ENCODE measurements around the gene MBNL2. TPM values are rescaled to one million over a fixed set of nuclear protein-coding genes. Genes with fewer than 3 reads are reported as not detected.

Gene MBNL2
- total RNA-seq, 2 experiments from 2014 or later = 18.0 to 18.8 TPM

DNA sequence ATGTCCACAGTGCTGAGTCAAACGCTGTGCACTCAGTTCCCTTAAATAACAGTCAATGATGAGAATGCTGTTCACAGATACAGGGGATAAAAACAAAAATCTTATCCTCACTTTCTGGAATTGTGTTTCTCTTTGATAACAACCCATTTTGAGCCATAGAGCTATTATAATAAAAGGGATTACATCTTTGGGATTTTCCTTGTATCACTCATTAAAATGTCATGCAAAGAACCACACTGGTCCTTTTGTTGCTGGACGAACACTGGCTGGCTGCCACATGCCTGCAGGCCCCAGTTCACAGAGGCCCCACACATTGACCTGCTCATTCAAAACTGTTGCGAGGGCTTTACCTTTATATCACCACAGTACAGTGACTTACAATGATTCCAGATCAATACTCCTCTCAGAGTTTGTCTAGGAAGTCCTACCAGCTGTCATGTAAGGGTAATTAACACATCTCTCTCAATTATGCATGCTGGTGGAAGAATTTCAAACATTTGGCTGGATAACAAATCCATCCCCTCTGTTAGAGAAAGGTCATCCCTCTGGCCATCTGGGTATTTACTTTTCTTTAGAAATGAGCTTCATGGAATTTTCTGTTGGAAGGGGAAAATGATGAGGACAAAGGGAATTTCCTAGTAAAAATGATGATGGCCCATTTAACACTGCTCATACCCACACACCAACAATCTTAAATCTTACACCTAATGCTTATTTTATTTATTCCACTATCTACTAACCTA is 85.9 kb downstream of the MBNL2 start:
- CTCF ChIA-PET = no interaction called here
- no peaks in the 10 kb centered on the region for H3K9me3 Mint-ChIP-seq
- no peaks in the 10 kb centered on the region for H3K4me1 Mint-ChIP-seq
- H3K4me3 Mint-ChIP-seq = no peak overlapping the region
- no peak overlapping the region for H3K27ac Mint-ChIP-seq
- H3K27me3 Mint-ChIP-seq = no peaks in the 10 kb centered on the region
- DNase-seq = no peak
- H3K36me3 Mint-ChIP-seq (ENCODE audit: low read depth) = peaks cover 5% of the 10 kb centered on the region
- POLR2A ChIA-PET = no interaction called here

DNA sequence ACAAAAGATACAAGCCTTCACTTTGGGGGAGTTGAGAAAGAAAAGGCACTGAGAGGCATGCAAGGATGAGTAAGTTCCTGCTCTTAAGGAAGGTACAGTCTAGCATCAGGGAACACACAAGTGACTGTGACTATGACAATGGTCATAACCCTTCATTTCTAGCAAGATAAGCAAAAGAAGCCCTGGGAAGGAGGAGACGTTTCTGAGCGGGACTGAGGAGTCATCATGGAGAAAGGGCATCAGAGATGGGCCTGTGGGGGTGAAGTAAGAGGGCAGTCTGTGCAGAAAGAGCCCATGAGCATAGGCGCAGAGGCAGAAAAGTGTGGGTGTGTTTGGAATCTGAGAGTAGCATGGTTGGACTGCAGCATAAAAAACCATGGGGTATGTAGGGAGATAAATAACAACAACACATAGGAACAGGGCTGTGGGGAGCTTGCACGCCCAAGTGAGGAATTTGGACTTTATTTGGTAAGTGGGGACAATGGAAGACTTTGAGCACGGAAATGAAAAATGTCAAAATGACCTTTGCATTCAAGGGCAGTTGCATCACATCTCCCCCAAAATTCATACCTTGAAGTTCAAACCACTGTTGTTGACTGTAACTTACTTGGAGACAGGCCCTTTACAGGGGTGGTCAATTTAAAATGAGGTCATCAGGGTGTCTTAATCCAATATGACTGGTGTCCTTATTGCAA is 86.7 kb downstream of the MBNL2 start:
- DNase-seq = no peak
- H3K4me3 Mint-ChIP-seq = no peak overlapping the region
- CTCF ChIA-PET = no interaction called here
- no peak overlapping the region for H3K27ac Mint-ChIP-seq
- POLR2A ChIA-PET = no interaction called here
- H3K9me3 Mint-ChIP-seq = no peaks in the 10 kb centered on the region
- H3K4me1 Mint-ChIP-seq = no peaks in the 10 kb centered on the region
- peaks cover 5% of the 10 kb centered on the region for H3K36me3 Mint-ChIP-seq (ENCODE audit: low read depth)
- H3K27me3 Mint-ChIP-seq = no peaks in the 10 kb centered on the region

DNA sequence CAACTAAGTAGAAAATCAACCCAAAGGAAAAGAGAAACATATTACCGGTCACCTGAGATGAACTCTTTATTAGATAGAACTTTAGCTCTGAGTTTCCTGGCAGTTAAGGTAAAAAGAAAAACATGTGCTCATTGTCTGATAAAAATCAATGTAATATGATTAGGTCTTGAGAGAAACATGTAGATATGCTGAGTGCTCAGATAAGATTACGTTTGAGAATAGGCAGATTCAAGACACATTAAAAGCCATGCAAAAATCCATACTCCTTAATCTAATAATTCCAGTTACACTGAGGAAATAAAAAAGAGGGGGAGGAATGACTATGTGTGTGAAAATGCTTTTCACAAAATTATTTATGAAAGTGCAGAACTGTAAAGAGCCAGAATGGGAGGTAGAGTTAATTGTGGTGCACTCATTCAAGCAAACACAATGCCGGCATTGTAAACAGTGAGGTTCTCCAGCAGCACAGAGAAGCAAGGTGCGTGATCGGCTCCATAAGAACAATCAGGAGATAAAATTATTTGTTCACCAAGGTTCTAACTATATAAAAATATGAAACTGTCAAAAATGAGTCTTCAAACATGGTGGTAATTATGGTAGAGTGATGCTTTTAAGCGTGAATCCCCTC is 88.8 kb downstream of the MBNL2 start:
- Mint-ChIP-seq H3K9me3 (peaks cover 4% of the 10 kb centered on the region), H3K27me3 (no peaks in the 10 kb centered on the region), H3K4me3 (no peak overlapping the region), H3K27ac (no peak overlapping the region), H3K36me3 (ENCODE audit: low read depth) (peaks cover 5% of the 10 kb centered on the region), H3K4me1 (no peaks in the 10 kb centered on the region)
- ChIA-PET CTCF (no interaction called here), POLR2A (no interaction called here)
- DNase-seq = no peak

DNA sequence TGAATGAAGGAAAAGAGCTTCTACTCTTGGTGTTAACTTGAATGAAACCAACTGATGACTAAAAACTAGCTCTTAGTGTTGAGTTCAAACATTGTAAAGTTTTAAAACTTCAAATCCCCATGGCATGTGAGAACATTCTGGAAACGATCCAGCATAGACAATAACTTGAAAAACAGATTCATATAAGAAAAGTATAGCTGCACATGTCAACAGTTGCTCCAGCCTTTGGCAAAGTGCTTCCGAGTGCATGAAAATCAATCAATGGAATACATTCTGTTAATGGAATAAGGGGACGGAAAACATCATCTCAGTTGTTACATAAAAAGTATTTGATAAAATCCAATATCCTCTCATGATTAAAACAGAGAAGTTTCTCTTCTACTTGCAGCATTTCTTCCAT is 89.8 kb downstream of the MBNL2 start:
- POLR2A ChIA-PET = no interaction called here
- DNase-seq = no peak
- Mint-ChIP-seq H3K27me3 (no peaks in the 10 kb centered on the region), H3K27ac (no peak overlapping the region), H3K36me3 (ENCODE audit: low read depth) (peaks cover 5% of the 10 kb centered on the region), H3K4me3 (no peak overlapping the region), H3K9me3 (peaks cover 4% of the 10 kb centered on the region), H3K4me1 (no peaks in the 10 kb centered on the region)
- CTCF ChIA-PET = no interaction called here

DNA sequence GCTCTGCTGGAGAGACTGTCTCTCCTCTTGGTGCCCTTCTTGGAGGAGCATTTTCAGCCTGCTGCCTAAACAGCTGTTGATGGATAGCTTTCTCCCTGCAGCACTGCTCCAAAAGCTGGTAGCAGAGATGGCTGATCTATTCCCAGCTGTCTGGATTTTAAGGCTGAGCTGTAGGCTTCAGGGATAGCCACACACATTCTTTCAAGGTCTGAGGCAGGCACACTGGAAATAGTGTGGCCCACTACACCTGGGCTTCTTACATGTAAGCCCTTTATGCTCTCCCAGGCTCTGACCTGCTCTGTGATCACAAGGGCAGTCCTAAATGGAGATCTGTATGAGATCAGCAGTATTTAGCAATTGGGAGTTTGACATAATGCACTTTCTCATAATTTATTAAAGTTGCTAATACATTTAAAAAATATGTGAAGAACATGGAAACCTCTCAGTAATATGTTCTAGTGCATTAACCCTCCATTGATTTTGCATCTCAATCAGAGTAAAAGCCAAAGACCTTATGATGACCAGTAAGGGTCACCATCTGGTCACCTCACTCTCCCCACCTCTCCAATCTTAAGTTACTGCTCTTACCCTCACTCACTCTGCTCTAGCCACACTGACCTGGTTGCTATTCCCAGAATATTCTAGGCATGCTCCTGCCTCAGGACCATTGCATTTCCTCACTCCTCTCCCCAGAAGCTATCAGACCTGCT is 91.6 kb downstream of the MBNL2 start:
- POLR2A ChIA-PET = no interaction called here
- DNase-seq = no peak
- no peaks in the 10 kb centered on the region for H3K27me3 Mint-ChIP-seq
- no peak overlapping the region for H3K4me3 Mint-ChIP-seq
- H3K36me3 Mint-ChIP-seq (ENCODE audit: low read depth) = peaks cover 3% of the 10 kb centered on the region
- H3K9me3 Mint-ChIP-seq = peaks cover 4% of the 10 kb centered on the region
- no peaks in the 10 kb centered on the region for H3K4me1 Mint-ChIP-seq
- H3K27ac Mint-ChIP-seq = no peak overlapping the region
- CTCF ChIA-PET = no interaction called here

- H3K4me1 Mint-ChIP-seq = no peaks in the 10 kb centered on the region
- CTCF ChIA-PET = no interaction called here
Measured at GRCh38 chr13:97316390-97316789, 94.3 kb downstream of the MBNL2 start.

GRCh38 chr13:97317933-97318332 is 95.8 kb downstream of the MBNL2 start:
- no peak overlapping the region for H3K4me3 Mint-ChIP-seq
- H3K36me3 Mint-ChIP-seq (ENCODE audit: low read depth) = no peaks in the 10 kb centered on the region
- ChIA-PET POLR2A (no interaction called here), CTCF (no interaction called here)
- peaks cover 4% of the 10 kb centered on the region for H3K9me3 Mint-ChIP-seq
- H3K4me1 Mint-ChIP-seq = no peaks in the 10 kb centered on the region
- H3K27me3 Mint-ChIP-seq = no peaks in the 10 kb centered on the region
- H3K27ac Mint-ChIP-seq = no peak overlapping the region
- DNase-seq = no peak

More at GRCh38 chr13:97316390-97316789, 94.3 kb downstream of the MBNL2 start:
- no peaks in the 10 kb centered on the region for H3K36me3 Mint-ChIP-seq (ENCODE audit: low read depth)
- DNase-seq = no peak
- POLR2A ChIA-PET = no interaction called here
- H3K27me3 Mint-ChIP-seq = no peaks in the 10 kb centered on the region
- no peak overlapping the region for H3K4me3 Mint-ChIP-seq
- peaks cover 4% of the 10 kb centered on the region for H3K9me3 Mint-ChIP-seq
- no peak overlapping the region for H3K27ac Mint-ChIP-seq

DNA sequence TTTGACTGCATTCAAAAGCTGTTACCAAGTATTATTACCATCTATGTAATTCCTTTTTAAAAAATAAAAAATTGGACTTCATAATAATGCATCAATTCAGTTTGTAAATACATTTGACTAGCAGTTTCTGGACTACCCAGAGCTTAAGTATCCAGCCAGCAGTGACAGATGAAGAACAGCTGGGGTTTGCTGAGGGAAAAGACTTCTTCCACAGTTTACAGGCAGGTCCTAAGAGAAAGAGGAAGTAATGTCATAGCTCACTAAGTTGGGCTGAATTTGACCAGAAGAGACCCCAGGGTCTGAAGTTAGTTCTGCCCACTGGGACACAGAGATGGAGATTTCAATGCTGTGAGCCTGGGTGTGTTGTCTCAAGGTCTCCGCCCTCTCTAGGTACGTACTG is 96.4 kb downstream of the MBNL2 start:
- Mint-ChIP-seq H3K4me3 (no peak overlapping the region), H3K36me3 (ENCODE audit: low read depth) (no peaks in the 10 kb centered on the region), H3K27ac (no peak overlapping the region), H3K4me1 (no peaks in the 10 kb centered on the region), H3K27me3 (no peaks in the 10 kb centered on the region), H3K9me3 (peaks cover 4% of the 10 kb centered on the region)
- ChIA-PET POLR2A (no interaction called here), CTCF (no interaction called here)
- no peak for DNase-seq

DNA sequence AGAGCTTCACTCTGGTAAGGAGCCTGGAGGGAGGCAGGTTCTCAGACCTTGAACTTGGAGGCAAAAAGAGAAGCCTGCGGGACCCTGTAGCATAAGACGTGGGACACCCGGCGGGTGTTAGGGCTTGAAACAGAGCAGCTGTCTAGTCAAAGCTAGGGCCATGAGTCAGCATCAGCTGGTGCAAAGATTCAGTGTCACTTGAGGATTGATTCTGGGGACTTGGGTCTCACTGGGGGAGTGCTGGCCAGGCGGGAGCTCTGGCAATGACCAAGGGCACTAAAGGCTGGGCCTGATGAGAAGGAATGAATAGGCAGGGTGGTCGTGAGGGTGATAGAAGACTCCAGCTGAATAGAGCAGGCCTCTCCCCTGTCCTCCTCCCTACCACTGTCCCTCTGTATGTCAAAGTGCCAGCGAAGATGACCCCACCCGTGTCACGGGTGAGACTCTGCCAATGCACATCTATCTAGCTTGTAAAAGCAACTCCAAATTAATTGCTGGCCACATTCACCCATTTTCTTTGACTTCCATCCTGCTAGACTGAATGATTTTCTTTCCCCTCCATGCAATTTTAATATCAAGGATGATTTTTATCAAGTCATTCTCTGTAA is 97.1 kb downstream of the MBNL2 start:
- no peak overlapping the region for H3K27ac Mint-ChIP-seq
- H3K27me3 Mint-ChIP-seq = no peaks in the 10 kb centered on the region
- peaks cover under 1% of the 10 kb centered on the region for H3K9me3 Mint-ChIP-seq
- no peaks in the 10 kb centered on the region for H3K4me1 Mint-ChIP-seq
- no peak for DNase-seq
- POLR2A ChIA-PET = no interaction called here
- H3K36me3 Mint-ChIP-seq (ENCODE audit: low read depth) = no peaks in the 10 kb centered on the region
- CTCF ChIA-PET = no interaction called here
- H3K4me3 Mint-ChIP-seq = no peak overlapping the region

- Mint-ChIP-seq H3K27ac (no peak overlapping the region), H3K9me3 (no peaks in the 10 kb centered on the region), H3K36me3 (ENCODE audit: low read depth) (no peaks in the 10 kb centered on the region), H3K4me1 (no peaks in the 10 kb centered on the region), H3K4me3 (no peak overlapping the region), H3K27me3 (no peaks in the 10 kb centered on the region)
- ChIA-PET CTCF (no interaction called here), POLR2A (no interaction called here)
- DNase-seq = no peak
Measured at GRCh38 chr13:97321101-97321500, 99.0 kb downstream of the MBNL2 start.

GRCh38 chr13:97321616-97322321 is 99.6 kb downstream of the MBNL2 start:
- H3K27ac Mint-ChIP-seq = no peak overlapping the region
- DNase-seq = no peak
- ChIA-PET POLR2A (no interaction called here), CTCF (no interaction called here)
- no peaks in the 10 kb centered on the region for H3K9me3 Mint-ChIP-seq
- no peaks in the 10 kb centered on the region for H3K4me1 Mint-ChIP-seq
- no peaks in the 10 kb centered on the region for H3K36me3 Mint-ChIP-seq (ENCODE audit: low read depth)
- no peak overlapping the region for H3K4me3 Mint-ChIP-seq
- H3K27me3 Mint-ChIP-seq = no peaks in the 10 kb centered on the region

DNA sequence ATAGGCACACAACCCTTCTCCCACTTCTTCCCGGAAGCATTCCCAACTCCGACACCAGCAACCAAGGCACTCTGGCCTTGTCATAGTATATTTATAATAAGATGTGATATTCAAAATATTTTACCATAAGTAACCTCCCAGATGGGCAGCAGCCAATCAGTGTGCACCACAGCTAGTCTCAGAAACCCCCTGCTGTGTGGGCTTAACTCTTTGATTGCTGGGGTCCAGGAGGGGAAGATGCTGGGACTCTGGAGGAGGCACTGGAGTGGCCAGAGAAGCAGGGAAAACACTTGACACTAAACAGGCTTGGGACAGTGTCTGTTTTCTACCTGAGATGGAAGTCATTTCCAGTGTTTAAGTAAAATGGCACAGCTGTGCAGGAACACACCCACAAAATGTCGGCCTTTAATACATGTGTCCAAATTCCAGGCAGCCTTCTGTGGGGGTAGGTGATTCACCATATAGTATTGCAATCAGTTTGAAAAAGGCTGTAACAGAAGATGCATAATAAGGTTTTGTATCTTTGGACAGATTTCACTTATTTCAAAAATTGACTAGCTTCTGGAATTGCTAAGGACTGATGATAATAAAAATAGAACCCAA is 100.7 kb downstream of the MBNL2 start:
- Mint-ChIP-seq H3K36me3 (ENCODE audit: low read depth) (no peaks in the 10 kb centered on the region), H3K4me3 (no peak overlapping the region), H3K27ac (no peak overlapping the region), H3K9me3 (no peaks in the 10 kb centered on the region), H3K27me3 (no peaks in the 10 kb centered on the region), H3K4me1 (no peaks in the 10 kb centered on the region)
- POLR2A ChIA-PET = no interaction called here
- CTCF ChIA-PET = interaction anchor here (1.0 kb wide), 1 partner anchor 22 kb away, joined by 4 read pairs; no protein-coding TSS in a partner anchor
- DNase-seq = no peak

Measured in activated CD4-positive, alpha-beta memory T cell treated with anti-CD3 and anti-CD28 coated beads, Interleukin-2, amount 10 ng/mL, durations not matched to agents 7 days and 5 days (primary cell).